ENCODE measurements around the gene CLPSL2.
"Not testable (repeated sequence)": the region's sequence is repeated elsewhere in the genome, so short reads cannot be mapped to it uniquely, and the experiment has no call there.

DNA sequence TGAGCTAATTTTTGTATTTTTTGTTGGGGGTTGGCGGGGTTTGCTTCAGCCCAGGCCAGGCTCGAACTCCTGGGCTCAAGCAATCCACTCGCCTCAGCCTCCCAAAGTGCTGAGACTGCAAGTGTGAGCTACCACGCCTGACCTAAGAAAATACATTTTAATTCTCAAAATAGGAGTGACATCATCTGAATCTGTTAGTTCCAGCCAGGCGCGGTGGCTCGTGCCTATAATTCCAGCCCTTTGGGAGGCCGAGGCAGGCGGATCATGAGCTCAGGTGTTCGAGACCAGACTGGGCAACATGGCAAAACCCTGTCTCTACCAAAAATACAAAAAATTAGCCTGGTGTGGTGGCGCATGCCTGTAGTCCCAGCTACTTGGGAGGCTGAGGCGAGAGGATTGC, 42.1 kb upstream of the CLPSL2 start:
- TF ChIP-seq EP300, POLR2A (IDR thresholded peaks at IDR 0.05): not testable (repeated sequence)

Data from tibial nerve (tissue), 3 donors.